Measurements from ENCODE around the gene PPP1R14B.

Gene PPP1R14B, protein sequence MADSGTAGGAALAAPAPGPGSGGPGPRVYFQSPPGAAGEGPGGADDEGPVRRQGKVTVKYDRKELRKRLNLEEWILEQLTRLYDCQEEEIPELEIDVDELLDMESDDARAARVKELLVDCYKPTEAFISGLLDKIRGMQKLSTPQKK

DNA sequence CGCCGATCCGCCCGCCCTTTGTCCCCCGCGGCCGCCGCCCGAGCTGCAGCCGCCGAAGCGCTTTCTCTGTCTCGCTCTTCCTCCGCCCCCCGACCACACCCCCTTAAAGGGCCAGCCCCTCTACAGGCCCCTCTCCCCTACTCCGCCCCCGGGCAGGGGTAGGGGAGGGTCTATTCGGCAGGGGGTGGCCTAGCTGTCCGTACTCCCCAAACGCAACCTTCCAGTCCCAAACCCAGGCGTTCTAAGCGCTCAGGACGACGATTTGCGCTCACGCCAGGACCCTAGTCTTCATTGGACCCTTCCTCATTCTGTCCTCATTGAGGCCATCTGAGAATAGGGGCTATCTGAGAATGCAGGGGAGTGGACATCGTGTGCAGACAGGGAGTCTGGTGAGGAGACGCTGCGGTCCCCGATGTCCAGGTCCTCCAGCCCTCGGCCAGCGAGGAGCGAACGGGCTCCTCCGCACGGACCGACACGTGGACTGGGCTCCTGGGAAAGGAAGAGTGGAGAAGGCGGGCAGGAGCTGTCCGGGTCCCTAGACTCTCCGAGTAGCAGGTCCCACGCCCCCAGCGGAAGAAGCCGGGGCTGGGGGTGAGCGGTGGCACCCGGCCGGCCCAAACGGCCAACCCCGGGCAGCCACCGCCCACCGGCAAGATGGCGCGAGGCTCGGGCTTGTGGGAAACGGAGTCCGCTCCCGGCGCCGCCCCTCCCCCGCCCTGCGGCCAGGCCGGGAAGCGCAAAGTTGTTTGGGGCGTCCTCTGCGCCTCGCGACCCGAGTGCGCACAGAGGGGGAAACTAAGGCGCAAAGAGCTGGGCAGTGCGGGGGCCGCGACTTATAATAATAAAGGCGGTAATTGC lies at the start of gene PPP1R14B:
Gene PPP1R14B (minus strand): TSS at position 73 of the 858 bp plus-strand sequence. CDS start 270 bp downstream, outside the sequence.
- no peak for FAIRE-seq

DNA sequence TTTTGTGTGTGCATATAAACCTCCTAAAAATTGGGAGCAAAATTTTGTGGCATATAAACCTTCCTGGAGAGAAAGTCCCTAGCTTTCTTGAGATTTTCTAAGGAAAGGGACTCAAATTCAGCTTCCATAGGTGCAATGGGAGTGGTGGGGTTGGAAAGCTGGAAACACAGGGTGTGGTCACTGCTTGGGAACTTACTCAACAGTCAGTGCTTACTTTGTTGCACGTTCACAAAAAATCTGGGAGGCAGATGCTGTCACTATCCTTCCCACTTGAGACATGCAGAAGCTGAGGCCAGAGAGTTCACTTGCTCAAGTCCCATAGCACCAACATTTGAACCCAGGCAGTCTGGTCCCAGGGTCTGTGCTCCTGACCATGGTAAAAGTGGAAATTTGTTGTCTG lies 49.5 kb upstream of the PPP1R14B start:
- FAIRE-seq: no peak

DNA sequence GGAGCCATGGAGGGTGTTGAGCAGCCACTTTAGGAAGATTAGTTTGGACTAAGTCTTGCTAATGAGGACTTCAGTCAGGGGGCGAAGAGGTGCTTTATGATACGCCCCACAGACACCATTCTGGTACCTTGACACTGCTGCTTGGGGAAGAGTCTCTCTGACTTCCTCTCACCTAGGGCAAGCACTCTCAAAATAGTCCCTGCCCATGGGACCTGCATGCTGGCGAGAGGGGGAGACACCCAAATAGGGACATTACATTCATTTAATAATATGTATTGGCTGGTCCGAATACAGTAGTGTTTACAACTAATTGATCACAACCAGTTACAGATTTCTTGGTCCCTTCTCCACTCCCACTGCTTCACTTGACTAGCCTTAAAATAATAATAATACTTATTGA lies 49.0 kb upstream of the PPP1R14B start:
- FAIRE-seq: no peak

DNA sequence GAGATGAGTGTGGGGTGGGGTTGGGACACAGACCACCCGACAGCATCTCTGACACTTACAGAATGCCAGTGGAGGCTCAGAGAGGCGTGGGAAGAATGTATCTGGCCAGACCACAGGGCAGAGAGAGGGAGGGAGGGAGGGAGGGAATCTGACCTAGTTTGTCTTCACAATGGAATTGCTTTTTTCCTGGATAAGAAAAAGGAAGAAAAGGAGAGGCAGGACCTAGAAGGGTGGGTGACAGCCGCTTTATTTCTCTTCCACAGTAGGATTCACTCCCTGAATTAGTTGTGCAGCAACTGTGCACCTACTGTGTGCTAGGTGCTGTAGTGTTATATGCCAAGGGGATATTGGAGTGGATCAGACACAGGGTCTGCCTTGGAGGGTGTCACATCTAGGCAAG lies 48.0 kb upstream of the PPP1R14B start:
- no peak for FAIRE-seq

DNA sequence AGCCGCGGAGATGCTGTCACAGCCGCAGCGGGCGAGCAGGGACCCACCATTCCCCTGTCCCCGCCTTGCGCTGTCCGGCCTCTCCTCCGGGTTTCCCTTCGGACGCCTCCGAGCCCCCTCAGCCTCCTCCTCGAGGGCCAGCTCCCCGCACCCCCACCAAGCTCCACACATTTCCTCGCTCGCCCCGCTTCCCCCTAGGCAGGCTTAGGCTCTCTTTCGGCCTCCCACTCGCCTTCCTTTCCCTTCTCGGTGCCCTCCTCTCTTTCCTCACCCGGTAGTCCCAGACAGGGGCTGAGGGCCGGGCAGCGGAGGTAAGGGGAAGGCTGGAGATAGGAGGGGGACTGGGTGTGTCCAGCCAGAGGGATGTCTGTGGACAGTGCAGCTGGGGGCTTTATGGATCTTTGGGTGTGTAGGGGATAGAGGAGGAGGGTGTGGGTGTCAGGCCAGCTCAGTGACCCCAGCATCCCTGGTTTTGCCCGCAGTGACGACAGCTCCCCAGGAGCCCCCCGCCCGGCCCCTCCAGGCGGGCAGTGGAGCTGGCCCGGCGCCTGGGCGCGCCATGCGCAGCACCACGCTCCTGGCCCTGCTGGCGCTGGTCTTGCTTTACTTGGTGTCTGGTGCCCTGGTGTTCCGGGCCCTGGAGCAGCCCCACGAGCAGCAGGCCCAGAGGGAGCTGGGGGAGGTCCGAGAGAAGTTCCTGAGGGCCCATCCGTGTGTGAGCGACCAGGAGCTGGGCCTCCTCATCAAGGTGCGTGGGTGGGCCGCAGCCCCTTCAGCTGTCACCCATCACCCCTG lies 45.9 kb upstream of the PPP1R14B start:
- FAIRE-seq: no peak

DNA sequence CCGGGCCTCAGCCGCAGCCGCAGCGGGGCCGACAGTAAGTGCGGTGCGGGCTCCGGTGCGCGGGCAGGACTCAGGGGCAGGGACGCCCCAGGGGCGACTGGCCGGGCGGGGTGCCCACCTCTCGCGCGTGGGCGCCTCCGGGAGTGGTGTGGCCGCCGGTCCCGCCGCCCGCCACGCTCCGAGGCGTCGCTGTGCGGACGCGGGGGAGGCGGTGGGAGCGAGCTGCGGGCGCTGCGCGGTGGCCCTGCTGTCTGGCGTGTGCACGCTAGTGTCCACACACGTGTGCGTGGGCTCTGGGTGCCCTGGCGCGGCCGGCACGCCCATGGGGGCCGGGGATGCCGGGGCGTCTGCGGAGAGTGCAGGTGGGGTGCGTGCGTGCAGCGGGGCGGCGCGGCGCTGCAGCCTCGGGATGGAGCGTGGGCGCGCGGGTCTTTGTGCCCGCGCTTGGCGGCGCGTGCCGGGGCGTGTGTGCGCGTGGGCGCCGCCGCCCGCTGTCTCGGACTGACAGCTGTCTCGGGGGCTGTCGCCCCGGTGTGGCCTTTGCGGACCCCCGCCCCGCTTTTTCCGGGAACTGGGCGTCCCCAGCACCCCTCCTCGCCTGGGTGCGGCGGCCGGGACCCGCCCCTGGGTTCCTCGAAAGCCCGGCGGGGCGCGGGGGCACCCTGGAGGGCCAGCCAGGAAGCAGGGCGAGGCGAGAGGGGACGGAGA lies 45.2 kb upstream of the PPP1R14B start:
- no peak for FAIRE-seq

DNA sequence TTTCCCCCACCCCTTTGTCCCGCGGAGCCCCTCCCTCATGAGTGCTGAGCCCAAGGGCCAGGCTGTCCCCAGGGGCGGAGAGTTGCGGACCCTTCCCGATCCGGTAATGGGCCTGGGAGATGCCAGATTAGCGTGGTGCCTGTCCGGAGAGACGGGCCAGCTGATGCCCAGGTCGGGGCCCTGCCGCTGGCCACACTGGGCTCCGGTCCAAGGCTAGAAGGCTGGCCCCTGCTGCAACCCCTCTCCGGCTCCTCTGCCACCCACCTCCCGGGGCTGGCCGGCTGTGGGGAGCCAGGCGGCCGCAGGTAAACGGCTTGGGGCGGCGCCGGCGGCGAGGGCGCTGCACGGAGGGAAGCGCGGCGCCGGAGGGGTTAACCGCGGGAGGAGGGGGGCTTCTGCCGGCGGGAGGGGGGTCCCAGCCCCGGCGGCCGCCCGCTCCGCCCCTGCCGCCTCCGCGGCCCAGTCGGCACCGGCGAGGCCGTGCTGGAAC lies 44.6 kb upstream of the PPP1R14B start, which contains the start of gene KCNK4:
Gene KCNK4 (plus strand): TSS at position 41 of the 490 bp plus-strand sequence. CDS start 1,717 bp downstream, outside the sequence.
- no peak for FAIRE-seq

DNA sequence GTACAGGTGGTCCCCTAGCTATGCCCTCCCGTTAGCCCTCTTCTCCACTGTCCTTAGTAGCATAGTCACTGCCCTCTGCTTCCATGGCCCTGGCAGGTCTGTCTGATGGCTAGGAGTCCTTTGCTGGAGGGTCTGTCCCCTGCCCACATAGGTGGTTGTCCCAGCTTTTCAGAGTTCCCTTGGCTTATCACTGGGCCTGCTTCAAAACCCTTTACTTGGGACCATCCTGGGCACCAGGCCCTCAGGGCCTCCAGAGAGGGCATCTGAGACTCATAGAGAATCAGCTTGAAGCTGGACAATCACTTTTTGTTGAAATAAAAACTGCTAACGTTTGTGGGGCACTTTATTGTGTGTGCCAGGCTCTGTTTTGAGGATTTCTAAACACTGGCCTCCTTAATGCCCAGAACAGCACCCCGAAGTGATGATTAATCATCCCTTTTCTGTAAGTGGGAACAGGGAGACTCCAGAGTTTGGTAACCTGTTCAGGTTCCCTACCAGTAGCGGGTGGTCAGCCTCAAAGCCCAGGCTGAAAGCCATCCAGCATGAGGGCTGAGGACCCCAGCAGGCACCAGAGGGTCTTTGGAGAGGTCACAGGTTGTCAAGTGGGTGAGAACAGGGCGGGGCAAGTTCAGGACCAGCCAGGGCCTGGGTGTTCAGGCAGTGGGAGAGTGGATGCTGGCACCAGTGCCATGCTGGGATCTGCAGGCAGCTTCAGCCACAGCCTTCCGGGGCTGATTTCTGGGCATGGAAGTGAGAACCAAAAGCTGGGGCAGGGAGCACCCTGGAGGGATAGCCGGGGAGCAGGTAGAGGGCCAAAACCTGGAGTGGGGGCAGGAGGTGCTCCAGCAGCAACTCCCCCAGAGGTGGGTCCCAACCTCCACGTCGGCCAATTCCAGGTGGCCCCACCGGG lies 43.9 kb upstream of the PPP1R14B start:
- FAIRE-seq: no peak

DNA sequence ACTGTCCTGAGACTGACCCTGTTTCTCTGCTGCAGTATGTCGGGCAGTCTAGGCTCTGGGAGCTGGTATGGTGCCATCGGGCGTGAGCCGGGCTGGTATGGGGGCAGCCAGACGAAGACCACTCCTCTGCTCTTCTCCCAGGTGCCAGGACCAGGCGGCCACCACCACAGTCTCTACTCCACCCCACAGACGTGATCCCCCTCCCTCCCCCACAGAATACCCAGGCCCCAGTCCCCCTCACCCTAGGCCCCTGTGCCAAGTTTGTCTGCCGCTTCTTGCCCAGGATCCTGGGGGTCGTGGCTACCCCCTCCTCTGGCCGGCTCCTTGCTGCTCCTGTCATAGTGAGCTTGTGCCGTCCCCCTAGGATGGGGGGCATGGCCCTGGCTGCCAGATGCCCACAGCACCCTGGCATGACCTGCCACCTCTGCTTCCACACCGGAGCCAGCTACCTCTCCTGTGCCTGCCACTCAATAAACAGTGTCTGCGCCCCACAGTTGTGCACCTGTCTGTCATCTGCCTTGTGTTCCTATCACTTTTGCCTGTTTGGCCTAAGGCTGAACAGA lies 42.3 kb upstream of the PPP1R14B start:
- no peak for FAIRE-seq

DNA sequence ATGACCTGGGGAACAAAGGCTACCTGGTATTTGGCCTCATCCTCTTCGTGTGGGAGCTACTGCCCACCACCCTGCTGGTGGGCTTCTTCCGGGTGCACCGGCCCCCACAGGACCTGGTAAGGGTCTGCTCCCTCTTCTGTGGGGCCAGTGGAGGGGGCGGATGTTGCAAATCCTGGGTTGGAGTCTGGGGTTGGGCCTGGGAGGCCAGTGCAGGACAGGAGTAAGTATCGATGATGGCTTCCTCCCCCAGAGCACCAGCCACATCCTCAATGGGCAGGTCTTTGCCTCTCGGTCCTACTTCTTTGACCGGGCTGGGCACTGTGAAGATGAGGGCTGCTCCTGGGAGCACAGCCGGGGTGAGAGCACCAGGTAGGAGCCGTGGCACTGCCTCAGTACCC lies 41.6 kb upstream of the PPP1R14B start:
- FAIRE-seq: no peak

DNA sequence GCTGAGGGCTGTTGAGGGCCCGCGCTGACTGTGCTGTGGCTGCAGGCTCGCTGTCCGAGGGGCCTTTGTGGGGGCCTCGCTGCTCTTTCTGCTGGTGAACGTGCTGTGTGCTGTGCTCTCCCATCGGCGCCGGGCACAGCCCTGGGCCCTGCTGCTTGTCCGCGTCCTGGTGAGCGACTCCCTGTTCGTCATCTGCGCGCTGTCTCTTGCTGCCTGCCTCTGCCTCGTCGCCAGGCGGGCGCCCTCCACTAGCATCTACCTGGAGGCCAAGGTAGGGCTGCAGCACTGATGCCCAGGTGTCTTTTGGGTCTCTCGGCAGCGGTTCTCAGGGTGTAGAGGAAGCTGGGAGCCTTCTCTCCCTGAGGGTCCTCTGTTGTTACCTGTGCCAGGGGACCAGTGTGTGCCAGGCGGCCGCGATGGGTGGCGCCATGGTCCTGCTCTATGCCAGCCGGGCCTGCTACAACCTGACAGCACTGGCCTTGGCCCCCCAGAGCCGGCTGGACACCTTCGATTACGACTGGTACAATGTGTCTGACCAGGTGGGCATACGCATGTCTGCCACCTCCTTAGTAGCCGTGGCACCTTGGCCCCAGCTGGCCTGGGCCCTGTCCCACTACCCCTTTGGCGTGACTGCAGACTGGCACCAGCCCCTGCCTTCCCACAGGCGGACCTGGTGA lies 41.1 kb upstream of the PPP1R14B start:
- no peak for FAIRE-seq

DNA sequence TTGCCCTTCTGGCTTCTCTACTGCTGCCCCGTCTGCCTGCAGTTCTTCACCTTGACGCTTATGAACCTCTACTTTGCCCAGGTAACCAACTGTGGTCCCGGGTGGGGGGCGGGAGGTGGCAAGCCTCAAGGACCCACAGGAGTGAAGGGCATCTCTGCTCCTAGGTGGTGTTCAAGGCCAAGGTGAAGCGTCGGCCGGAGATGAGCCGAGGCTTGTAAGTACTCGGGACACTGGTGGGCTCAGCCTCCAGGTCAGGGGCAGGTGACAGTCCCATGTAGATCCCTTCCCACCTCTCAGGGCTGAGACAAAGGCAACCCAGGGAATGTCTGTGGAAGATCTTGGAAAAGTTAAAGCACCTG lies 40.0 kb upstream of the PPP1R14B start:
- FAIRE-seq: no peak

DNA sequence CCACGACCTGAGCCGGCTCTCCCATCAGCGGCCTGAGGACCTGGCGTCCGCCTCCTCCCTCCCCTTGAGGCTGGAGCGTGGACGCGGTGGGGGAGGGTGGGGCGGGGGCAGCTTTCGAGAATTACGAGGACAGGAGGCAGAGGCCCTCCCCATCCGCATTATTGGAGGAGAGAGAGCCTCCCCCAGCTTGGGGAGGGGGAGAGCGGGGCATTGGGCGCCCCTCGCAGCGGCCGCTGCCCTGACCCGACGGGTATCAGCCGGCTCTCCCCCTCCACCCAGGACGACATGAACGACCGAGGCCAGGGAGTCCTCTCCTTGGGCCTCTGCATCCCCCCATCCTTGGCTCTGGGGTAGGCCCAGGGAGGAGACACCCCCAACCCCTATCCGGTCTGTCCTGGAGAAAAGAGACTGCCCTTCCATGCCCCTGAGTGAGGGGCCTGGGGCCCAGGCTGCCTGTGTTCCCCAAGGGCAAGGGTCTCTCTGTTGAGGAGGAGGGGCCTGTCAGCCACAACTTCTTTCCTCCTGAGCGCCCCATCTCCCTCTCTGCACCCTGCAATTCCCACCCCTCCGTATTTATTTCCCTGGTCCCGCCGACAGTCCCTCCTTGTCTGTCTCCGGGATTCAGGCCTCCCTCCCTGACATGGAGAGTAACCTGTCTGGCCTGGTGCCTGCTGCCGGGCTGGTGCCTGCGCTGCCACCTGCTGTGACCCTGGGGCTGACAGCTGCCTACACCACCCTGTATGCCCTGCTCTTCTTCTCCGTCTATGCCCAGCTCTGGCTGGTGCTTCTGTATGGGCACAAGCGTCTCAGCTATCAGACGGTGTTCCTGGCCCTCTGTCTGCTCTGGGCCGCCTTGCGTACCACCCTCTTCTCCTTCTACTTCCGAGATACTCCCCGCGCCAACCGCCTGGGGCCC lies 39.4 kb upstream of the PPP1R14B start:
- no peak for FAIRE-seq

DNA sequence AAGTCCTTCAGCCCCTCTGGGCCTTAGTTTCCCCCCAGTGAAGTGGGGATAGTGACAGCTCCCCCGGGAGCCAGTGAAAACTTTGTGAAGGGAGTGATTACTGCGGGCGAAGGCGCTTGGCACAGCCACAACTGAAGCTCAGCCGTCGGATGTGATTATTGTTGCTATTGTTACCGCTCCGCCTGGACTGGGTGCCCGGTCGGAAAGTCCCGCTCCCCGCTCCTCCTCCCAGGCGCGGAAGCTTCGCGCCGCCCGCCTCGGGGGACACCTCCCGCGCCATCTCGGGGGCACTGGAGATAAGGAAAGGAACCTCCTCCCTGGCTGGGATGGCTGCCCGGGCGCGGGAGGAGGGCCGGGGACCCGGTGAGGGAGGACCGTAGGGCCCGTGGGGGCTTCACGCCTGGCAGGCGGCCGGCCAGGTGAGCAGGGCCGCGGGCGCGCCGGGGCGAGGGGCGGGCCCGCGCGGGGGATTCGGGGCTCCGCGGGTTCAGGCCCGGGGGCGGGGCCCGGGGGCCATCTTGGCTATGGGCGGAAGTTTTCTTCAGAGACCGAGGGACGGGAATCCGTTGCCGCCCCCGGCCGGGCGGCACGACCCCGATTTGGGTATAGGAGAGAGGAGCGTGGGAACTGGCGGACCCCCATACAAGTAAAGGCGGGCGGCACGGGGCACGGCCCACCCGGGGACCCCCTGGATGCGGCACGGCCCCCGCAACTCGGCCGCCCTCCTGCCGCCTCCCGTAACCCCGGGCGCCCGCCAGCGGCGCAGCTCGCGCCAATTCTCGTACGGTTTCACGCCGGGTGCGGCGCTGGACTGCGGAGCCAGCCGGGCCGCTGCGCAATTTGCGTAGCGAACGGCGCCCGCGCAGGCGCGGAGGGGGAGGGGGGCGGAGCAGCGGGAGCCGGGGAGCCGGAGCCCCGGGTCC lies 38.5 kb upstream of the PPP1R14B start, which contains the start of gene GPR137:
Gene GPR137 (plus strand): TSS at position 887 of the 923 bp plus-strand sequence. CDS start 677 bp downstream, outside the sequence.
- no peak for FAIRE-seq

DNA sequence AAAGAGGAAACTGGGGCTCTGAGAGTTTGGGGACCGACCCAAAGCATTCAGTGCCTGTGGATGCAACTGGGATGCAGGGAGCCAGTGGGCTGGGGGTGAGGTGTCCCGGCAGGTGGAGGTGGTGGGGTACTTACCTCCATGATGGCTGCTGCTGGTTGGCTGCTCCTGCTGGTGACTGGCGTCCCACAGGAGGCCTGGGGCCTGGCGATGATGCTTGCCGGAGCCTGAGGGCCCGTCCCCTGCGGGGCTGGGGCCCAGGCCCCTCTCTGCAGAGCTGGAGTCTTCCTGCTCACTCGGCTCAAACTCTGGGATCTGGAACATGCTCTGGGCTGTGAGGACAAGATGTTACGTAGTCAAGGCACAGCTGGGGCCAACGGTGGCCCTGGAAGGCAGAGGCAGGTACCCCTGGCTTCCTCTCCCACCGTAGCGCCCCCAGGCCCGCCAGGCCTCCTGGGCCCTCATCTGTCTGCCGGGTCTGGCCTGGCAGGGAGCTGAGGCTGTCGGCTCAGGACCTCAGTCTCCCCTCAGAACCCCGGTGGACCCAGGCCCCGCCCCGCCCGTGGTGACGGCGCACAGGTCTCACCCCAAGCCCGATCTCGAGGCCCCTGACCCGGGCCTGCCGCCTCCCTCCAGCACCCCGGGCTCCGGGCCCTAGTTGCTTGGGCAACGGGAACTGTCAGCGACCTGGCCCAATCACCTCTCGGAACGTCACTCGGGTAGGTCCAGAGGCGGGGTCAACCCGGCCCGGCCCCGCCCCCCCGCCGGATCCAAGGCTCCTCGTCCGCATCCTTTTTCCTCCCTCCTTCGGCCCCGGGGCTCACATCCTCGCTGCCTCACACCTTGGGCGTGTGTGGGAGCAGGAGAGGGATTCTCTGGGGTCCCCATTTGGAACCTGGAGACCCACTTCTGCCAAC lies 37.6 kb upstream of the PPP1R14B start, which contains the start of gene BAD:
Gene BAD (minus strand): TSS at position 618 of the 914 bp plus-strand sequence. CDS start 297 bp downstream, at position 321.
- peak; percentile 90 for FAIRE-seq

DNA sequence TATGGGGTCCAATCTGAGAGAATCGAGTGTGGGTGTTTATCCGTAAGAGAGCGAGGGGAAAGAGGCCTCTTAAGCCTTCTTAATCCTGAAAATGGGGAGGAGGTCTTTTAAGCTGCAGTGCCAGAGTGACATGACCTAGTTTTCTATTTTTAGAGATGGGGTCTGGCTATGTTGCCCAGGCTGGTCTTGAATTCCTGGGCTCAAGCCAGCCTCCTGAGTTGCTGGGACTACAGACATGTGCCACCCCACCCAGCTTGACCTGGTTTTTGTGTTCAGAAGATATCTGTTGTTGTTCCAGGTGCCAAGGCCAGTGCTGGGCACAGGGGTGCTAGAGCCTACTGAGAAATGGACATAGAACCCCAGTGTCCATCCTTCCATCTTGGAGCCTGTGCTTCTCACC lies 36.3 kb upstream of the PPP1R14B start:
- no peak for FAIRE-seq

All from islet of Langerhans (tissue), 1 donor.